OCI-LY7 (cell line): ENCODE measurements around the gene CHD5.

Experiments used
- CTCF ChIP-seq: fragments of 200-600 bp; sonication (generic); conservative IDR thresholded peaks from 2 replicates; pipeline ENCODE4 v1.5.1; 2014; ENCODE audit warnings: mild to moderate bottlenecking, antibody characterized with exemption, low read length, moderate library complexity, mixed read lengths
- EZH2phosphoT487 ChIP-seq: fragments of 200-600 bp; sonication (generic); IDR thresholded peaks from 2 replicates; pipeline ENCODE4 v1.6.1; 2018; ENCODE audit warnings: low read depth, borderline replicate concordance, mild to moderate bottlenecking, mixed run types, antibody characterized with exemption, low read length, moderate library complexity, mixed read lengths

GRCh38 chr1:6068073-6068472, 112.0 kb downstream of the CHD5 start:
- TF ChIP-seq CTCF (no peak), EZH2phosphoT487 (no peak)
